Subcutaneous abdominal adipose tissue (tissue), 5 donors: ENCODE measurements around the gene NEK9.

ENCODE experiments used
- H3K27ac ChIP-seq: one replicate; pipeline ENCODE4 v1.7.0; 2013; ENCODE audit warnings: low read depth, mild to moderate bottlenecking, inconsistent platforms, low read length, moderate library complexity
- H3K27me3 ChIP-seq, 5 donors: one replicate each; pipeline ENCODE4 v1.7.0; 2013; ENCODE audit warnings: low read length in 5 of 5, inconsistent platforms in 1 of 5; ENCODE audit not compliant: control insufficient read depth in 5 of 5, insufficient read depth in 4 of 5
- H3K36me3 ChIP-seq, 5 donors: one replicate each; pipeline ENCODE4 v1.7.0; 2013; ENCODE audit warnings: low read length in 5 of 5; ENCODE audit not compliant: control insufficient read depth in 5 of 5, insufficient read depth in 5 of 5
- H3K4me1 ChIP-seq, 5 donors: one replicate each; pipeline ENCODE4 v1.7.0; 2013; ENCODE audit warnings: low read length in 5 of 5, mild to moderate bottlenecking in 3 of 5, moderate library complexity in 1 of 5; ENCODE audit not compliant: control insufficient read depth in 5 of 5, insufficient read depth in 5 of 5
- H3K4me3 ChIP-seq, 5 donors: one replicate each; pipeline ENCODE4 v1.7.0; 2013; ENCODE audit warnings: low read length in 5 of 5, low read depth in 1 of 5
- H3K9ac ChIP-seq, 5 donors: one replicate each; pipeline ENCODE4 v1.7.0; 2013; ENCODE audit warnings: low read length in 5 of 5, mild to moderate bottlenecking in 4 of 5, moderate library complexity in 3 of 5
- H3K9me3 ChIP-seq, 5 donors: one replicate each; pipeline ENCODE4 v1.7.0; 2013; ENCODE audit warnings: low read length in 5 of 5; ENCODE audit not compliant: control insufficient read depth in 5 of 5
- donor health status: healthy.
- donor health status: healthy.
- donor health status: healthy.
- donor health status: healthy.
- donor health status: healthy.

The NEK9 gene

DNA sequence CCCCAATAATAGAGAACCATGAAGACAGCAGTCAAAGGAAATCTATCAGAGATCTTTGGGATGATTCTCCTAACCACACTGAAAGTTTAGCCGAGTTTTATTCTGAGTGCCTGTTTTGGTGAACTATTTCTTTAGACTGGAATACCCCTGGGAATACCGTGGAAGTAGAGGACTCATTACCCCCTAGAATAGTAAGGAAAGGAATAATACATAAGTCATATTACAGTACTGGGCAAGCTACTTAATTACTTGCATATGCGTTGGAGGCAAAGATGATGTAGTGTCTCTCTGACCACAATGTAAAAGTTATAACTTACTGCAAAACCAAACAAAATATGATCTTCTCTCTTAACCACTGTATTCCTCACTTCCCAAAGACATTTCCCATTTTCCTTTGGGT is 32.0 kb downstream of the NEK9 start:
- no peaks in the 10 kb centered on the region for H3K27me3 ChIP-seq

DNA sequence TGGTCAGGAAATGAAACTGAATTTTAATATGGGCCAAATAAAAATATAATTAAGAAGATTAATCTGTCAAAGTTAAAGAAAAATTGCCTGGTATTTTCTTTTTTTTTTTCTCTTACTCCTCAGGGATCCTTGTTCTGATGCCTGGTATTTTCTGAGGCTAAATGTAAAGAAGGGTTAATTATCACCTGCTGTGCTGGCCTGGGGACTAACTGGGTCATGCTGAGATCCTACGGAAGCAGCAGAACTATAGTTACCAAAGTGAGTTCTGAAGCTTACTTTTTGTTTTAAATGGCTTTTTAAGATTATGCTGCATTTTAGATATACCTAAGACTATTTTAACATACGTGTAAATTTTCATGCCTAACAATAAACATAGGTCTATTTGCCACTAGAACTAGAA is 34.1 kb downstream of the NEK9 start:
- no peaks in the 10 kb centered on the region for H3K27me3 ChIP-seq
- H3K9me3 ChIP-seq: no peaks in the 10 kb centered on the region
- no peak overlapping the region for H3K4me3 ChIP-seq
- no peak overlapping the region for H3K27ac ChIP-seq
- peaks cover 34 to 77% (median 66%) of the 10 kb centered on the region in 5 donors for H3K36me3 ChIP-seq
- no peaks in the 10 kb centered on the region for H3K4me1 ChIP-seq
- H3K9ac ChIP-seq: no peak overlapping the region

More for the DNA sequence above, 32.0 kb downstream of the NEK9 start:
- Histone ChIP-seq H3K9me3 (no peaks in the 10 kb centered on the region), H3K4me1 (no peaks in the 10 kb centered on the region), H3K27ac (no peak overlapping the region), H3K9ac (no peak overlapping the region), H3K4me3 (no peak overlapping the region), H3K36me3 (peaks cover 38 to 85% (median 75%) of the 10 kb centered on the region in 5 donors)

DNA sequence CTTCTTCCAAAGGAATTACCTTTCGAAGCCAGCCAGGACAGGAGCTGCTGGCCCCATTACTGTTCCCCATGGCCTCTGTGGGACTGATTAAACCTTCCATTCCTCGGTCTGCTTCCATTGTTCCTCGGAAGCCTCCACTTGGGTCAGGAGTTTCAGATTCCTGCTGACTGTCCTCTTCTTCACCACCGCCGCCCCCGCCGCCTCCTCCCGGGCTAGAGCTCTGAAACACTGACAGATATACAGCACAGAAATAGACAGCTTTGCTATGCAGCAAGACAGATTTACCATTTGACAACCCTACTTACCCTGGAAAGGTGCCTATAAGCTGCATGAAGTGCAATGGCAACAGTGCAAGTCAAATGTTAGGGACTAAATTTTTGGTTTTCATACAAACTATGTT is 35.6 kb downstream of the NEK9 start:
- H3K9ac ChIP-seq: no peak overlapping the region

DNA sequence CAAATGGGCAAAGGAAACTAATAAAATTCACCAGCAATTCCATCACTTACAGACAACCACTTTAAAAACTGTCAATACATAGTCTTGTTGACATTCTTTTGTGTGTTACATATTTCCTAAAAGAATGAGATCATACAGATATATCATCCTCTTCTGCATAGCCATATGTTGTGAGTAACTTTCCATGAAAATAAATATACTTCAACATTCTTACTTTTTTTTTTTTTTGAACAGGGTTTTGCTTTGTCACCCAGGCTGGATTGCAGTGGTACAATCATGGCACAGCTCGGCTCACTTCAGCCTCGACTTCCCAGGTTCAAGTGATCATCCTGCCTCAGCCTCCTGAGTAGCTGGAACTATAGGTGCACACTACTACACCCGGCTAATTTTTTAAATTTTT is 36.5 kb downstream of the NEK9 start:
- peaks cover 31 to 77% (median 66%) of the 10 kb centered on the region in 5 donors for H3K36me3 ChIP-seq
- no peak overlapping the region for H3K9ac ChIP-seq
- H3K27me3 ChIP-seq: no peaks in the 10 kb centered on the region
- no peaks in the 10 kb centered on the region for H3K9me3 ChIP-seq
- H3K4me3 ChIP-seq: no peak overlapping the region
- H3K27ac ChIP-seq: no peak overlapping the region
- no peaks in the 10 kb centered on the region for H3K4me1 ChIP-seq

More for the DNA sequence above, 35.6 kb downstream of the NEK9 start:
- peaks cover 31 to 77% (median 65%) of the 10 kb centered on the region in 5 donors for H3K36me3 ChIP-seq
- no peak overlapping the region for H3K27ac ChIP-seq
- H3K27me3 ChIP-seq: no peaks in the 10 kb centered on the region
- no peaks in the 10 kb centered on the region for H3K4me1 ChIP-seq
- no peak overlapping the region for H3K4me3 ChIP-seq
- no peaks in the 10 kb centered on the region for H3K9me3 ChIP-seq

DNA sequence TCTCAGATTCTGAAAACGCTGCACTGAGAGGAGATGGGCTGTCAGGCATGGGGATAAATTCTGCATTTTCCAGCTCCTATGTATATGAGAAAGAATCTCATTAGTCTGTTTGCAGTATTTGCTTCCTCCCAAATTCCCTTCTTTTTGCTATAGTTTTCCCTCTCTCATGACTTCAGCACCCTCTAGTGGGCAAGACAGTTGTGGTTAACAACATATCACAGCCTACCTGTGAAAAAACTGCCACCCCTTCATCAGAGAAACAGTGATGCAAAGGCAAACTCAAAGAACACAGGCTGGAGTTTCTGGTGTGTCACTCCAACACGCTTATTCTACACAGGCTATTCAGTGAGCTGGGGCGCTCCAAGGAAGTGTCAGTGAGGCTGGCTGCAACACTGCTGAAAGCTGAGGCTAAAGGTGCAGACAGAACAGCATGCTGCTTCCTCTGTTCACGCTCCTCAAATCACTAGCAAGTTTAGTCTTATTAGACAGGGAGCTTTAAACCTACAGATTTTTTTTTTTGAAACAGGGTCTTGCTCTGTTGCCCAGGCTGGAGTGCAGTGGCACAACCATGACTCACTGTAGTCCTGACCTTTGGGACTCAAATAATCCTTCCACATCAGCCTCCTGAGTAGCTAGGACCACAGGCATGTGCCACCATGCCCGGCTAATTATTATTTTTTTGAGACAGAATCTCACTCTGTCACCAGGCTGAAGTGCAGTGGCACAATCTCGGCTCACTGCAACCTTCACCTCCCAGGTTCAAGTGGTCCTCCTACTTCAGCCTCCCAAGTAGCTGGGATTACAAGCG is 38.1 kb downstream of the NEK9 start:
- Histone ChIP-seq H3K27ac (no peak overlapping the region), H3K36me3 (peaks cover 26 to 77% (median 67%) of the 10 kb centered on the region in 5 donors), H3K27me3 (no peaks in the 10 kb centered on the region), H3K4me1 (no peaks in the 10 kb centered on the region), H3K9ac (peak overlapping the region in 1 of 5 donors; percentile 19), H3K9me3 (no peaks in the 10 kb centered on the region), H3K4me3 (no peak overlapping the region)

DNA sequence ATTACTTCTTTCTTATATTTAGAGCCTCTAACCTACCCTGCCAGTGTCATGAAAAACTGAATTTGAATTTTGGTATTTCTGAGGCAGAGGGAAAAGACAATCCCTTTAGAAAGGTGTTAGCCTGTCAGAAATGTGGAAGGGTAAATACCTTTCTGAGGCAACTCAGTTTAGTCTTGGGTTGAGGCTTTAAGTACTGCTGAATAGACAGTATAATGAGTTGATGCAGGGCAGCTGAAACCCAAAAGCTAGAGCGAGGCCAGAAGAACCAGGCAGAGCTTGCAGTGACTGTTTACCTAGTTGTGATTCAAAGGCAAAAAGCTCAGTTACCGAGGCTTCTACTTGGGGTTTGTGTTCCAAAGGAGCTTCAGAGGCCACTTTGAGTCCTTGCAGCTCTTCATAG is 38.7 kb downstream of the NEK9 start:
- Histone ChIP-seq H3K27ac (no peak overlapping the region), H3K4me1 (no peaks in the 10 kb centered on the region), H3K9ac (peak overlapping the region in 1 of 5 donors; percentile 19), H3K36me3 (peaks cover 24 to 78% (median 71%) of the 10 kb centered on the region in 5 donors), H3K27me3 (no peaks in the 10 kb centered on the region), H3K9me3 (no peaks in the 10 kb centered on the region), H3K4me3 (no peak overlapping the region)

DNA sequence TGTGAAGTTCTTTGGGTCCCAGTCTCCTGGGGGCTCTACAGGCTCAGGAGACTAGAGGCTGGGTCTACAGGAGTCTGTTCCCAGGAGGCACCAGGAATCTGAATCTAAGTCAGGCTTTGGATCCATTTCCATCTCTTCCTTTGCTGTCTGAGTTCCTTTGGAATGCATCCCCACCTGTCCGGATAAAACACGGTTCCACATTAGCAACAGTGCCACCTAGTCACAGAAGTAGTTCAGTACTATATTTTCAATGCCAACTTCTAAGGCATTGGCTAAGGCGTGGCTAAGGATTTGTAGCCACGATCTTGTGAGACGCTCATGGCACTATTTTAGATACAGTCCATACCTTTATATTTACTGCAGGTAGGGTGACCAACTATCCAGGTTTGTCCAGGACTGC is 42.3 kb downstream of the NEK9 start:
- H3K9ac ChIP-seq: no peak overlapping the region
- H3K9me3 ChIP-seq: no peaks in the 10 kb centered on the region
- peaks cover 19 to 69% (median 55%) of the 10 kb centered on the region in 5 donors for H3K36me3 ChIP-seq
- no peak overlapping the region for H3K27ac ChIP-seq
- H3K27me3 ChIP-seq: no peaks in the 10 kb centered on the region
- H3K4me1 ChIP-seq: peaks cover 8 to 17% (median 10%) of the 10 kb centered on the region in 5 donors
- H3K4me3 ChIP-seq: no peak overlapping the region

DNA sequence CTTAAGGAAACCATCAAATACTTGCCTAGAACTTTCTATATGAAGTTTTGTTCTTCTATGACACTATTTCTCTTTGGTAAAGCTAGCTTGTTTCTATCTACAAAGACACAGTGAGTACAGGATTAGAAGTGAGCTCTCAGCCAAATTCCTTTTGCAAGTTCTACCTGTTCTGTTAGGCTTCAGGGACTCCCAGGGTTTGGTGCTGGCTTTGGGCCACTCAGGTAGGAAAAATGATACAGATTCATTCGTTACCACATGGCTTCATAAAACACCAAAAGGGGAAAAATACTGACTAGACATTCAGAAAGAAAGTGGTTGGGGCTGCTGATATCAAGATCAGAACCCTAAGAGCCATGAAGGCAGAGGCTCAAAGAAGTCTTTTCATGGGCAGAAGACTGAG is 43.6 kb downstream of the NEK9 start:
- H3K9ac ChIP-seq: no peak overlapping the region
- no peaks in the 10 kb centered on the region for H3K9me3 ChIP-seq
- H3K27me3 ChIP-seq: no peaks in the 10 kb centered on the region
- H3K4me3 ChIP-seq: no peak overlapping the region
- peaks cover 19 to 60% (median 52%) of the 10 kb centered on the region in 5 donors for H3K36me3 ChIP-seq
- peaks cover 8 to 17% (median 10%) of the 10 kb centered on the region in 5 donors for H3K4me1 ChIP-seq
- no peak overlapping the region for H3K27ac ChIP-seq

DNA sequence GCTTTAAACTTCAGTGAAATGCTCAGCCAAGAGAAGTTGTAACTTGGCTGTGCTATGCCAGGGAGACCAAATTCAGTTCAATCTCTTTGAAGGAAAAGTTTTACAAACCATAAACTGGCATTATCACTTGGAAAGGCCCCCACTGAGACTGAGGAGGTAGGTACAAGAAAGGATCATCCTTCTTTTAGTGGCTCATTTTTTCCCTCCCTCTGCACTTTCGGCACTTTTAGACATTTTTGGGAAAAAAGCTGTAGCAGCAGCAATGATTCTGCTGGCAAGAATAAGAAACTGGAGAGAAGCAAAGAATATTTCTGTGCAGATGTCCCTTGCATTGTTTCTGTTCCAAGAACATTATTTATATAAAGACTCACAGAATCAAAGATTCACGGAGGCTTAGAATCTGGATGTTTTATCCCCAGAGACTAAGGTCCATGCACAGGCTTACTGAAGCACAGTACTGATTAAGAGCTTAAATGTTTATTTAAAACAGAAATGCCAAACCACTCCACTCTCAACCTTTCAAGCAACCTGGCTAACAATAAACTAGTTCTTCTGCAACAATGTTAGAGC is 45.1 kb downstream of the NEK9 start:
- Histone ChIP-seq H3K27ac (peak overlapping the region; percentile 29), H3K9me3 (no peaks in the 10 kb centered on the region), H3K36me3 (peaks cover 8 to 45% (median 37%) of the 10 kb centered on the region in 5 donors), H3K9ac (peak overlapping the region in 2 of 5 donors; percentile 30 to 46), H3K27me3 (no peaks in the 10 kb centered on the region), H3K4me3 (no peak overlapping the region), H3K4me1 (peaks cover 8 to 17% (median 10%) of the 10 kb centered on the region in 5 donors)

DNA sequence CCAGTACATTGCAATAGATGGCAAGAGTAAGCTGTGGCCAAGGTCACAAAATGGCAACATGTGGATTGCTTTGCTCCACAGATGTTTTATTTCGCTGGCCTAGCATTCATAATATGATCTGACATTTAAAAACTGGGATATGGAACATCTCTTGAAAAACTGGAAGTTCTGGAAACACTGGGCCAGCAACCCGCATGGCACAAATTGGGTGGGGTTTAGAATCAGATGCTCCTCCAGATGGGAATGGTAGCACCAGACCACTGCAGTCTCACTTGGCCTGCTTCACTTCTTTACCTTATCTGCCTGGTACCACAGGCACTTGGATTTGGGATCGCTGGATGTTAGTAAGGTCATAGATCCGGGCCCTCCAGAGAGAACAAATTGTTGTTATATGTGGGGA is 47.3 kb downstream of the NEK9 start:
- Histone ChIP-seq H3K4me3 (no peak overlapping the region), H3K27me3 (no peaks in the 10 kb centered on the region), H3K9me3 (no peaks in the 10 kb centered on the region), H3K27ac (no peak overlapping the region), H3K9ac (no peak overlapping the region), H3K4me1 (peaks cover 8 to 17% (median 10%) of the 10 kb centered on the region in 5 donors), H3K36me3 (peaks cover 2 to 25% (median 22%) of the 10 kb centered on the region in 5 donors)
